Measurements from ENCODE around the gene ATG10. TPM values are rescaled to one million over a fixed set of nuclear protein-coding genes. Genes with fewer than 3 reads are reported as not detected.

Gene ATG10
- total and polyA plus RNA-seq, 9 donors = 7.4 to 10.7 (median 9.0) TPM

- H3K4me1 ChIP-seq (ENCODE audit: control insufficient read depth, insufficient read depth, low read length) = no peaks in the 10 kb centered on the region
- H3K36me3 ChIP-seq (ENCODE audit: control insufficient read depth, insufficient read depth, low read length) = no peaks in the 10 kb centered on the region
- WGBS (ENCODE audit: insufficient coverage) = 79% methylated on average over 2 of the region's 2 CpGs
- H3K27me3 ChIP-seq (ENCODE audit: control insufficient read depth, insufficient read depth, low read length) = no peaks in the 10 kb centered on the region
- no peak for DNase-seq
- no peak overlapping the region for H3K27ac ChIP-seq (ENCODE audit: low read length)
- H3K4me3 ChIP-seq (ENCODE audit: low read length) = no peak overlapping the region
- no peaks in the 10 kb centered on the region for H3K9me3 ChIP-seq (replicated peaks; ENCODE audit: control insufficient read depth, low read depth, low read length)
Observed at GRCh38 chr5:82205005-82205404, 233.2 kb downstream of the ATG10 start.

GRCh38 chr5:82208371-82208770, 236.5 kb downstream of the ATG10 start:
- H3K9me3 ChIP-seq (replicated peaks; ENCODE audit: control insufficient read depth, low read depth, low read length) = no peaks in the 10 kb centered on the region
- H3K36me3 ChIP-seq (ENCODE audit: control insufficient read depth, insufficient read depth, low read length) = peaks cover 3% of the 10 kb centered on the region
- H3K27me3 ChIP-seq (ENCODE audit: control insufficient read depth, insufficient read depth, low read length) = no peaks in the 10 kb centered on the region
- no peaks in the 10 kb centered on the region for H3K4me1 ChIP-seq (ENCODE audit: control insufficient read depth, insufficient read depth, low read length)
- no peak overlapping the region for H3K4me3 ChIP-seq (ENCODE audit: low read length)
- H3K27ac ChIP-seq (ENCODE audit: low read length) = no peak overlapping the region
- no CpG with 5 or more reads among the region's 3 CpGs for whole genome bisulfite sequencing (ENCODE audit: insufficient coverage)
- DNase-seq = no peak

- H3K4me3 ChIP-seq (ENCODE audit: low read length) = no peak overlapping the region
- H3K27ac ChIP-seq (ENCODE audit: low read length) = no peak overlapping the region
- peaks cover 3% of the 10 kb centered on the region for H3K36me3 ChIP-seq (ENCODE audit: control insufficient read depth, insufficient read depth, low read length)
- WGBS (ENCODE audit: insufficient coverage) = 60% methylated on average over 1 of the region's 1 CpG
- no peaks in the 10 kb centered on the region for H3K4me1 ChIP-seq (ENCODE audit: control insufficient read depth, insufficient read depth, low read length)
- no peaks in the 10 kb centered on the region for H3K9me3 ChIP-seq (replicated peaks; ENCODE audit: control insufficient read depth, low read depth, low read length)
- no peak for DNase-seq
- no peaks in the 10 kb centered on the region for H3K27me3 ChIP-seq (ENCODE audit: control insufficient read depth, insufficient read depth, low read length)
Observed at GRCh38 chr5:82211855-82212572, 240.2 kb downstream of the ATG10 start.

- Histone ChIP-seq H3K9me3 (replicated peaks; ENCODE audit: control insufficient read depth, low read depth, low read length) (no peaks in the 10 kb centered on the region), H3K4me1 (ENCODE audit: control insufficient read depth, insufficient read depth, low read length) (no peaks in the 10 kb centered on the region), H3K4me3 (ENCODE audit: low read length) (no peak overlapping the region), H3K27me3 (ENCODE audit: control insufficient read depth, insufficient read depth, low read length) (no peaks in the 10 kb centered on the region), H3K36me3 (ENCODE audit: control insufficient read depth, insufficient read depth, low read length) (no peaks in the 10 kb centered on the region), H3K27ac (ENCODE audit: low read length) (no peak overlapping the region)
- WGBS (ENCODE audit: insufficient coverage) = 100% methylated on average over 1 of the region's 1 CpG
- DNase-seq = no peak
Observed at GRCh38 chr5:82217917-82218316, 246.1 kb downstream of the ATG10 start.

GRCh38 chr5:82218374-82219156, 246.7 kb downstream of the ATG10 start:
- no peaks in the 10 kb centered on the region for H3K9me3 ChIP-seq (replicated peaks; ENCODE audit: control insufficient read depth, low read depth, low read length)
- no peaks in the 10 kb centered on the region for H3K27me3 ChIP-seq (ENCODE audit: control insufficient read depth, insufficient read depth, low read length)
- peak overlapping the region; percentile 15 for H3K27ac ChIP-seq (ENCODE audit: low read length)
- no CpG with 5 or more reads among the region's 7 CpGs for WGBS (ENCODE audit: insufficient coverage)
- peak; percentile 83 for DNase-seq
- no peaks in the 10 kb centered on the region for H3K36me3 ChIP-seq (ENCODE audit: control insufficient read depth, insufficient read depth, low read length)
- H3K4me3 ChIP-seq (ENCODE audit: low read length) = no peak overlapping the region
- no peaks in the 10 kb centered on the region for H3K4me1 ChIP-seq (ENCODE audit: control insufficient read depth, insufficient read depth, low read length)

GRCh38 chr5:82221020-82221419, 249.2 kb downstream of the ATG10 start:
- Histone ChIP-seq H3K27me3 (ENCODE audit: control insufficient read depth, insufficient read depth, low read length) (no peaks in the 10 kb centered on the region), H3K9me3 (replicated peaks; ENCODE audit: control insufficient read depth, low read depth, low read length) (no peaks in the 10 kb centered on the region), H3K4me1 (ENCODE audit: control insufficient read depth, insufficient read depth, low read length) (no peaks in the 10 kb centered on the region), H3K4me3 (ENCODE audit: low read length) (no peak overlapping the region), H3K36me3 (ENCODE audit: control insufficient read depth, insufficient read depth, low read length) (no peaks in the 10 kb centered on the region), H3K27ac (ENCODE audit: low read length) (no peak overlapping the region)
- no peak for DNase-seq
- WGBS (ENCODE audit: insufficient coverage) = no CpG with 5 or more reads among the region's 2 CpGs

GRCh38 chr5:82222597-82223574, 251.1 kb downstream of the ATG10 start:
- no peaks in the 10 kb centered on the region for H3K4me1 ChIP-seq (ENCODE audit: control insufficient read depth, insufficient read depth, low read length)
- H3K36me3 ChIP-seq (ENCODE audit: control insufficient read depth, insufficient read depth, low read length) = no peaks in the 10 kb centered on the region
- no peaks in the 10 kb centered on the region for H3K9me3 ChIP-seq (replicated peaks; ENCODE audit: control insufficient read depth, low read depth, low read length)
- no peak overlapping the region for H3K4me3 ChIP-seq (ENCODE audit: low read length)
- no peak for DNase-seq
- no peaks in the 10 kb centered on the region for H3K27me3 ChIP-seq (ENCODE audit: control insufficient read depth, insufficient read depth, low read length)
- no peak overlapping the region for H3K27ac ChIP-seq (ENCODE audit: low read length)
- WGBS (ENCODE audit: insufficient coverage) = 8% methylated on average over 1 of the region's 5 CpGs

- Histone ChIP-seq H3K9me3 (replicated peaks; ENCODE audit: control insufficient read depth, low read depth, low read length) (no peaks in the 10 kb centered on the region), H3K36me3 (ENCODE audit: control insufficient read depth, insufficient read depth, low read length) (no peaks in the 10 kb centered on the region), H3K27ac (ENCODE audit: low read length) (no peak overlapping the region), H3K4me1 (ENCODE audit: control insufficient read depth, insufficient read depth, low read length) (no peaks in the 10 kb centered on the region), H3K27me3 (ENCODE audit: control insufficient read depth, insufficient read depth, low read length) (no peaks in the 10 kb centered on the region), H3K4me3 (ENCODE audit: low read length) (no peak overlapping the region)
- WGBS (ENCODE audit: insufficient coverage) = 19% methylated on average over 4 of the region's 7 CpGs
- peak; percentile 61 for DNase-seq
Observed at GRCh38 chr5:82225525-82226172, 253.8 kb downstream of the ATG10 start.

- Histone ChIP-seq H3K4me1 (ENCODE audit: control insufficient read depth, insufficient read depth, low read length) (no peaks in the 10 kb centered on the region), H3K4me3 (ENCODE audit: low read length) (no peak overlapping the region), H3K27me3 (ENCODE audit: control insufficient read depth, insufficient read depth, low read length) (no peaks in the 10 kb centered on the region), H3K36me3 (ENCODE audit: control insufficient read depth, insufficient read depth, low read length) (no peaks in the 10 kb centered on the region), H3K27ac (ENCODE audit: low read length) (no peak overlapping the region), H3K9me3 (replicated peaks; ENCODE audit: control insufficient read depth, low read depth, low read length) (no peaks in the 10 kb centered on the region)
- DNase-seq = no peak
- WGBS (ENCODE audit: insufficient coverage) = 50% methylated on average over 2 of the region's 5 CpGs
Observed at GRCh38 chr5:82234885-82235284, 263.1 kb downstream of the ATG10 start.
